Measurements from ENCODE around the gene NDUFS4. TPM values are rescaled to one million over a fixed set of nuclear protein-coding genes. Genes with fewer than 3 reads are reported as not detected.
A peak's percentile ranks its signal among the peaks of the same experiment; 100 is the strongest.
"Not testable (repeated sequence)": the region's sequence is repeated elsewhere in the genome, so short reads cannot be mapped to it uniquely, and the experiment has no call there.

NDUFS4 gene
- total and polyA plus RNA-seq, 2 donors (not counting 1 experiment from before 2014, with no cell fraction given): 147 to 194 TPM

DNA sequence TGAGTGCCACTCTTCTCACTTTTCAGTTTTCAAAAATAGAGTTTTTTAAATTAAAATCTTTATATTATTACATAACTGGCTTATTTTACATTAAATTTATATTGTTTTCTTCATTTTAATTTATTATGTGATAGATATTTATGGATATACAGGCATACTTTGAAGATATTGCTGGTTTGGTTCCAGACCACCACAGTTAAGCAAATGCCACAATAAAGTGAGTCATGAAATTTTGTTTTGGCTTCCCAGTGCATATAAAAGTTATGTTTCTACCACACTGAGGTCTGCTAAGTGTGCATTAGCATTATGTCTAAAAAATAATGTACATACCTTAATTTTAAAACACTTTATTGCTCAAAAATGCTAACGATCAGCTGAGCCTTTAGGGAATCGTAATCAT, 47.4 kb downstream of the NDUFS4 start:
- TF ChIP-seq, protein P1, sequence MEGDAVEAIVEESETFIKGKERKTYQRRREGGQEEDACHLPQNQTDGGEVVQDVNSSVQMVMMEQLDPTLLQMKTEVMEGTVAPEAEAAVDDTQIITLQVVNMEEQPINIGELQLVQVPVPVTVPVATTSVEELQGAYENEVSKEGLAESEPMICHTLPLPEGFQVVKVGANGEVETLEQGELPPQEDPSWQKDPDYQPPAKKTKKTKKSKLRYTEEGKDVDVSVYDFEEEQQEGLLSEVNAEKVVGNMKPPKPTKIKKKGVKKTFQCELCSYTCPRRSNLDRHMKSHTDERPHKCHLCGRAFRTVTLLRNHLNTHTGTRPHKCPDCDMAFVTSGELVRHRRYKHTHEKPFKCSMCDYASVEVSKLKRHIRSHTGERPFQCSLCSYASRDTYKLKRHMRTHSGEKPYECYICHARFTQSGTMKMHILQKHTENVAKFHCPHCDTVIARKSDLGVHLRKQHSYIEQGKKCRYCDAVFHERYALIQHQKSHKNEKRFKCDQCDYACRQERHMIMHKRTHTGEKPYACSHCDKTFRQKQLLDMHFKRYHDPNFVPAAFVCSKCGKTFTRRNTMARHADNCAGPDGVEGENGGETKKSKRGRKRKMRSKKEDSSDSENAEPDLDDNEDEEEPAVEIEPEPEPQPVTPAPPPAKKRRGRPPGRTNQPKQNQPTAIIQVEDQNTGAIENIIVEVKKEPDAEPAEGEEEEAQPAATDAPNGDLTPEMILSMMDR (conservative IDR thresholded peaks at IDR 0.05 in 1 of 2, IDR thresholded peaks at IDR 0.05 in 1 of 2; ENCODE audit: low read depth in 1 of 2, low read length in 2 of 2): no peak
- no peak for TF ChIP-seq EZH2 (IDR thresholded peaks at IDR 0.05; ENCODE audit: low read length, missing control alignments)
- Histone ChIP-seq H3K27me3 (ENCODE audit: control insufficient read depth, insufficient read depth, low read length) (no peaks in the 10 kb centered on the region), H3K4me2 (ENCODE audit: extremely low read depth, insufficient read depth, low read length) (no peak overlapping the region), H3K4me3 (replicated peaks in 1 of 4; ENCODE audit: control extremely low read depth in 1 of 4, insufficient read depth in 1 of 4, low read depth in 3 of 4, low read length in 4 of 4) (no peak overlapping the region), H3K79me2 (ENCODE audit: control insufficient read depth, insufficient read depth, low read length) (peaks cover 4% of the 10 kb centered on the region), H3K27ac (ENCODE audit: insufficient read depth, low read length) (no peak overlapping the region), H2AFZ (ENCODE audit: low read length) (no peak overlapping the region), H3K36me3 (ENCODE audit: control insufficient read depth, insufficient read depth, low read length) (peaks cover 1% of the 10 kb centered on the region), H3K4me1 (ENCODE audit: control insufficient read depth, extremely low read depth, insufficient read depth, low read length) (peaks cover 2% of the 10 kb centered on the region), H3K9me3 (ENCODE audit: control insufficient read depth, insufficient read depth, low read depth, low read length) (no peaks in the 10 kb centered on the region), H4K20me1 (ENCODE audit: control insufficient read depth, extremely low read depth, insufficient read depth, low read length) (no peaks in the 10 kb centered on the region), H3K9ac (ENCODE audit: insufficient read depth, low read length) (no peak overlapping the region)
- peak; percentile 33 to 69 for DNase-seq (ENCODE audit: low read depth in 2 of 2)

DNA sequence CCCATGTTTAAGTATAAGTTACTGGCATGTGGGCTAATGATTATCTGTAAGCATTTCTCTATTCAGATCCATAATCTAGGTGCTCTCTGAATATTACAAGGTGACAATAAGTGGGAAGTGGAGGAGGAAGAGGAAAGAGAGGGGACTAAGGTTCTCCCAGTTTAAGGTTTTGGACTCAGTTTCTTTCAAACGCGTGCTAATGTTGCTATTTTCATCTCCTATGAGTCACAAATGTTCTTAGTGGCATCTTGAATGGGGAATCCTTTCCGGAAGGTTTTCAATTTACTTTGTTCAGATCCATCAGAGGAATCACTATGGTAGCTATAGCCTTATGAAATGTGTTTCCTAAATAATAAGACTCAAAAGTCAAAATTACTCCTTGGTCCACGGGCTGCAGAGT, 48.5 kb downstream of the NDUFS4 start:
- not testable (repeated sequence) for DNase-seq (ENCODE audit: low read depth in 2 of 2); H3K36me3 ChIP-seq (ENCODE audit: control insufficient read depth, insufficient read depth, low read length); H3K27ac ChIP-seq (ENCODE audit: insufficient read depth, low read length); H3K4me2 ChIP-seq (ENCODE audit: extremely low read depth, insufficient read depth, low read length); H3K9ac ChIP-seq (ENCODE audit: insufficient read depth, low read length); H2AFZ ChIP-seq (ENCODE audit: low read length); H3K9me3 ChIP-seq (ENCODE audit: control insufficient read depth, insufficient read depth, low read depth, low read length); H3K27me3 ChIP-seq (ENCODE audit: control insufficient read depth, insufficient read depth, low read length); H3K4me1 ChIP-seq (ENCODE audit: control insufficient read depth, extremely low read depth, insufficient read depth, low read length); H4K20me1 ChIP-seq (ENCODE audit: control insufficient read depth, extremely low read depth, insufficient read depth, low read length); H3K79me2 ChIP-seq (ENCODE audit: control insufficient read depth, insufficient read depth, low read length); H3K4me3 ChIP-seq (replicated peaks in 1 of 4; ENCODE audit: control extremely low read depth in 1 of 4, insufficient read depth in 1 of 4, low read depth in 3 of 4, low read length in 4 of 4)

DNA sequence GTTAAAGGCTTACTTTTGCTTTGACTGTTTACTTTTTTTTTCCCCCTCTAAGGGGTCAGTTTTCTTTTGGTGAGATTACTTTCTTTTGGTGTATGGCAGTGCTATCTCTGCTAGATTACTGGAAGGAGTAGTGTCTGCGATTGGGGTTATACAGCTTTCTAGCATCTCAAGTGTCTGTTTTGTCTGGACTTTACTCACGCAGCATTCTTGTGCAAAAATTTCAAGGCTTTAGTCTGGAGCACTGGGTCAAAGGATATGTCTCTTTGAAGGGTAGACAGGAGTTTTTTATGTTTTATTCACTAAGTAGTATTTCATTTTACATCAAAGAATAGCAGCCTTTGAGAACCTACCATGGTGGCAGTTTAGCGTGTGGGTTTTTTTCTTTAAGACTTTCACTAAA, 52.6 kb downstream of the NDUFS4 start:
- peak in 1 of 2 donors; percentile 38 for DNase-seq (ENCODE audit: low read depth in 2 of 2)
- H3K27me3 ChIP-seq (ENCODE audit: control insufficient read depth, insufficient read depth, low read length): no peaks in the 10 kb centered on the region
- no peaks in the 10 kb centered on the region for H3K4me1 ChIP-seq (ENCODE audit: control insufficient read depth, extremely low read depth, insufficient read depth, low read length)
- no peaks in the 10 kb centered on the region for H4K20me1 ChIP-seq (ENCODE audit: control insufficient read depth, extremely low read depth, insufficient read depth, low read length)
- H3K4me2 ChIP-seq (ENCODE audit: extremely low read depth, insufficient read depth, low read length): no peak overlapping the region
- no peak overlapping the region for H3K27ac ChIP-seq (ENCODE audit: insufficient read depth, low read length)
- TF ChIP-seq, protein P1 (conservative IDR thresholded peaks at IDR 0.05 in 1 of 2, IDR thresholded peaks at IDR 0.05 in 1 of 2; ENCODE audit: low read depth in 1 of 2, low read length in 2 of 2): no peak
- TF ChIP-seq EZH2 (IDR thresholded peaks at IDR 0.05; ENCODE audit: low read length, missing control alignments): no peak
- H2AFZ ChIP-seq (ENCODE audit: low read length): no peak overlapping the region
- no peak overlapping the region for H3K4me3 ChIP-seq (replicated peaks in 1 of 4; ENCODE audit: control extremely low read depth in 1 of 4, insufficient read depth in 1 of 4, low read depth in 3 of 4, low read length in 4 of 4)
- H3K79me2 ChIP-seq (ENCODE audit: control insufficient read depth, insufficient read depth, low read length): no peaks in the 10 kb centered on the region
- no peaks in the 10 kb centered on the region for H3K36me3 ChIP-seq (ENCODE audit: control insufficient read depth, insufficient read depth, low read length)
- no peaks in the 10 kb centered on the region for H3K9me3 ChIP-seq (ENCODE audit: control insufficient read depth, insufficient read depth, low read depth, low read length)
- no peak overlapping the region for H3K9ac ChIP-seq (ENCODE audit: insufficient read depth, low read length)

Measured in fibroblast of lung (primary cell).